ENCODE results near the gene POU3F1.

- no peak for TF ChIP-seq POLR2A (IDR thresholded peaks at IDR 0.05)
- TF ChIP-seq CTCF (IDR thresholded peaks at IDR 0.05) = no peak
Measured at GRCh38 chr1:37998913-37999429, 47.6 kb downstream of the POU3F1 start.
